ENCODE measurements around the gene ADAMTS17. TPM values are rescaled to one million over a fixed set of nuclear protein-coding genes. Genes with fewer than 3 reads are reported as not detected.

ADAMTS17 gene
- total and polyA plus RNA-seq, 2 experiments from 2014 or later = 3.7 to 4.4 TPM

DNA sequence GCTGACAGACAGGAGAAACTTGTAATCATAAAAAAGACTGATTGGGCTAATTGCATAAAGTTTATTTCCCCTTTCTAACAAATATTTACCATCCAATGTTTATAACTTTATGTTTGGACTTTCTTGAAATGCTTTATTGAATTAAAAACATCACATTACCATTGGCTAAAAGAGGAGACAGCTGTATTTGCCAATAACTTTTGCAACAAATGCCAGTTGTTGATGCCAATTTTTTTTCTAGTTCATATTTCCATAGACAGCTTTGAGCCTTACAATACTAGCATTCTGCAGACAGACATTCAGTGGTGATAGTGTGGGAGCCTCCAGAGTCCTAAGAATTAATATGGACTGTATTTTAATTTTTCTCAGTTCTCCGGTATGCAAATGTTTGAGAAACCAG, 198.4 kb downstream of the ADAMTS17 start:
- Histone ChIP-seq H4K20me1 (ENCODE audit: insufficient read depth, poor library complexity, severe bottlenecking) (no peaks in the 10 kb centered on the region), H3K27ac (no peak overlapping the region), H3K9me2 (replicated peaks; ENCODE audit: insufficient read depth) (no peaks in the 10 kb centered on the region), H2AFZ (no peak overlapping the region), H3K4me1 (ENCODE audit: insufficient read depth) (no peaks in the 10 kb centered on the region), H3K79me2 (no peaks in the 10 kb centered on the region), H3K36me3 (replicated peaks; ENCODE audit: insufficient read depth, low read depth) (no peaks in the 10 kb centered on the region), H3K4me3 (no peak overlapping the region), H3K9me3 (ENCODE audit: low read depth) (no peaks in the 10 kb centered on the region), H3K4me2 (no peak overlapping the region), H3K27me3 (no peaks in the 10 kb centered on the region)
- DNase-seq (ENCODE audit: low spot score) = no peak
- WGBS (ENCODE audit: low lambda C conversion rate, missing lambda C conversion rate) = 96% methylated on average over 1 of the region's 1 CpG
- no peak for TF ChIP-seq EZH2phosphoT487 (IDR thresholded peaks at IDR 0.05; ENCODE audit: low read depth, severe bottlenecking, unreplicated experiment)
- TF ChIP-seq, protein P1, sequence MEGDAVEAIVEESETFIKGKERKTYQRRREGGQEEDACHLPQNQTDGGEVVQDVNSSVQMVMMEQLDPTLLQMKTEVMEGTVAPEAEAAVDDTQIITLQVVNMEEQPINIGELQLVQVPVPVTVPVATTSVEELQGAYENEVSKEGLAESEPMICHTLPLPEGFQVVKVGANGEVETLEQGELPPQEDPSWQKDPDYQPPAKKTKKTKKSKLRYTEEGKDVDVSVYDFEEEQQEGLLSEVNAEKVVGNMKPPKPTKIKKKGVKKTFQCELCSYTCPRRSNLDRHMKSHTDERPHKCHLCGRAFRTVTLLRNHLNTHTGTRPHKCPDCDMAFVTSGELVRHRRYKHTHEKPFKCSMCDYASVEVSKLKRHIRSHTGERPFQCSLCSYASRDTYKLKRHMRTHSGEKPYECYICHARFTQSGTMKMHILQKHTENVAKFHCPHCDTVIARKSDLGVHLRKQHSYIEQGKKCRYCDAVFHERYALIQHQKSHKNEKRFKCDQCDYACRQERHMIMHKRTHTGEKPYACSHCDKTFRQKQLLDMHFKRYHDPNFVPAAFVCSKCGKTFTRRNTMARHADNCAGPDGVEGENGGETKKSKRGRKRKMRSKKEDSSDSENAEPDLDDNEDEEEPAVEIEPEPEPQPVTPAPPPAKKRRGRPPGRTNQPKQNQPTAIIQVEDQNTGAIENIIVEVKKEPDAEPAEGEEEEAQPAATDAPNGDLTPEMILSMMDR (IDR thresholded peaks at IDR 0.05; ENCODE audit: poor library complexity) = no peak
- TF ChIP-seq EZH2 (IDR thresholded peaks at IDR 0.05; ENCODE audit: borderline replicate concordance) = no peak

DNA sequence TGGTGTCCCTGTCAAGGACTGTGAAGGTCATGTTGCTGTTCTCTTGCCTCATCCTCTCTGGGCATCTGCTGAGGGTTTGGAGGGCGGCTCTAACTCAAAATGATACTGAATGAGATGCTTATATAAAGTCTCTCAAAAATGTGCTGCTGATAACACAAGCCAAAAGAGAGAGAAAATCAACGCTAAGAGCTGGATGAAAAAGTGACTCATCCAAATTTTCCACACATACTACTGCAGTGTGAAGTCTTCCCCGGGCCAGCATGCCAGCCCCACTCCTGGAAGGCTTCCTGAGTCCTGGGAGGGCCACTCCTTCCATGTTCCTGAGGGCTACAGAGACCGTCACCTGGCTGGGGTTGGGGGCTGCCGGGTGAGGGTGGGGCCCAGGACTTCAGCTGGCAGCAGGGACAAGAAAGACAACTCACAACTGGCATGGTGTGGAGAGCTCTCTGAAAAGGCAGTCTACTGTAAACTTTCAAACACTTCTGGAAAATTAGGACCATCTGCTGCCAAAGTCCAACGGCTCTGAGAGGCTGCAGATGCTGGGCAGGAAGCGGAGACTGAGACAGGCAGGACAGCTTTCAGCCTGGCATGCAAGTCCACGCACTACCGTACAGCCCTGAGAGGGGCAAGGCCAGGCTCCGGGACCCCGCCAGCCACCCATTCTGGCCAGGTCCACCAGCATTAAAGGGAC, 200.3 kb downstream of the ADAMTS17 start:
- no peaks in the 10 kb centered on the region for H3K79me2 ChIP-seq
- TF ChIP-seq, protein P1 (IDR thresholded peaks at IDR 0.05; ENCODE audit: poor library complexity) = no peak
- TF ChIP-seq EZH2phosphoT487 (IDR thresholded peaks at IDR 0.05; ENCODE audit: low read depth, severe bottlenecking, unreplicated experiment) = no peak
- TF ChIP-seq EZH2 (IDR thresholded peaks at IDR 0.05; ENCODE audit: borderline replicate concordance) = no peak
- H3K27me3 ChIP-seq = no peaks in the 10 kb centered on the region
- H3K9me3 ChIP-seq (ENCODE audit: low read depth) = no peaks in the 10 kb centered on the region
- no peak overlapping the region for H3K4me2 ChIP-seq
- no peak overlapping the region for H3K4me3 ChIP-seq
- no peaks in the 10 kb centered on the region for H3K4me1 ChIP-seq (ENCODE audit: insufficient read depth)
- no peaks in the 10 kb centered on the region for H3K36me3 ChIP-seq (replicated peaks; ENCODE audit: insufficient read depth, low read depth)
- H4K20me1 ChIP-seq (ENCODE audit: insufficient read depth, poor library complexity, severe bottlenecking) = no peaks in the 10 kb centered on the region
- H3K27ac ChIP-seq = no peak overlapping the region
- no peaks in the 10 kb centered on the region for H3K9me2 ChIP-seq (replicated peaks; ENCODE audit: insufficient read depth)
- H2AFZ ChIP-seq = no peak overlapping the region
- WGBS (ENCODE audit: low lambda C conversion rate, missing lambda C conversion rate) = 53% methylated on average over 11 of the region's 11 CpGs
- DNase-seq (ENCODE audit: low spot score) = no peak

DNA sequence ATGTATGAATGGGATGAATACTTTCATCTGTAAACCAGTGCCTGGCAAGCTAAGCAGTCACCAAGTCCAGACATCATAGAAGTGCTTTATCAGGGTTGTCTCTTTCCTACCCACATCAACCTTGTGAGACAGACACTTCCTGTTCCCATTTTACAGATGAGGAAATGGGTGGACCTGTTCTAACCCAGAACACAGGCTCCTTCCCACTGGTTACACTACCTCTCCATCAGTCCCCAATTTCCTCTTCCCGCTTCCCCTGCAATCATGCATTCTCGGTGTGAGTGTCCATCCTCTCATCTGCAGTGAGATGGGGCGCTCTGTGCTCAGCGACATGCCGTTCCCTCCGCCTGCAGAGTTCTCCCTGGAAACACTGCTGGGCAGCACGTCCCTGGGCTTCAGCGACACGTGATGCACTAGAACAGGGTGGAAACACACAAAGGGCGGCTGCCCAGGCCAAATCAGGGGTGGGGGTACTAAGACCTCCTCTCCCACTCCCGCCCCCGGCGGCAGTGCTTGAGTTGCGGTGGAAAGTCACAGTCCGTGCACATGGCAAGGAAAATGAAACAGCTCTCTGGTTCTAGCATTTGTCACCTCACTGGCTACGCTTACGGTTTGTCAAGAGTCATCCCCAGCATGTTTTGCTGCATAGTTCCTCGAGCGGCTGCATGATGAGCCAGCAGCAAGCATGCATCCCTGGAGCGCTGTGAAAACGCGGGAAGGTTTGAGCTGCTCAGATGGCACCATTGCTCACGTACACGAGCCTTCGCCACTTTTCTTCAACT, 201.1 kb downstream of the ADAMTS17 start:
- no peak for TF ChIP-seq EZH2phosphoT487 (IDR thresholded peaks at IDR 0.05; ENCODE audit: low read depth, severe bottlenecking, unreplicated experiment)
- TF ChIP-seq, protein P1 (IDR thresholded peaks at IDR 0.05; ENCODE audit: poor library complexity) = no peak
- Histone ChIP-seq H3K27me3 (no peaks in the 10 kb centered on the region), H3K4me2 (no peak overlapping the region), H3K36me3 (replicated peaks; ENCODE audit: insufficient read depth, low read depth) (no peaks in the 10 kb centered on the region), H3K27ac (no peak overlapping the region), H2AFZ (no peak overlapping the region), H3K9me2 (replicated peaks; ENCODE audit: insufficient read depth) (no peaks in the 10 kb centered on the region), H3K4me1 (ENCODE audit: insufficient read depth) (no peaks in the 10 kb centered on the region), H3K9me3 (ENCODE audit: low read depth) (no peaks in the 10 kb centered on the region), H3K79me2 (no peaks in the 10 kb centered on the region), H4K20me1 (ENCODE audit: insufficient read depth, poor library complexity, severe bottlenecking) (no peaks in the 10 kb centered on the region), H3K4me3 (no peak overlapping the region)
- 91% methylated on average over 25 of the region's 25 CpGs for WGBS (ENCODE audit: low lambda C conversion rate, missing lambda C conversion rate)
- no peak for DNase-seq (ENCODE audit: low spot score)

Data from hepatocyte (in vitro differentiated cells).